PC-9 (cell line): ENCODE data around the gene KCNA5. TPM values are rescaled to one million over a fixed set of nuclear protein-coding genes. Genes with fewer than 3 reads are reported as not detected.

ENCODE experiments used
- BruUV-seq: library from RNA; stranded (reverse); fragments of 400-500 nt; replicated peaks from 2 replicates; lab custom pipeline; 2021; lab: Mats Ljungman, UMichigan
- CTCF ChIA-PET: fragments of 300-600 bp; sonication (Branson Sonifier 250); formaldehyde crosslinking; loops from one replicate; lab custom pipeline; 2022; ENCODE audit warnings: antibody characterized with exemption; lab: Charles Lee
- POLR2A ChIA-PET: fragments of 300-600 bp; sonication (Branson Sonifier 250); formaldehyde crosslinking; loops from one replicate; lab custom pipeline; 2022; ENCODE audit warnings: antibody characterized with exemption; ENCODE audit not compliant: unreplicated experiment; lab: Charles Lee
- DNase-seq, 2 experiments: peaks; one replicate each; pipeline versions ENCODE4 v3.0.0 to v3.0.0-alpha.2; 2015 to 2022; ENCODE audit warnings: mixed read lengths in 1 of 2
- H2AFZ ChIP-seq: fragments of 200-600 bp; sonication (generic); 2 replicates; pipeline ENCODE4 v1.8.1; 2017; ENCODE audit warnings: antibody characterized with exemption
- H3F3A ChIP-seq: fragments of 200-600 bp; sonication (generic); 2 replicates; pipeline ENCODE4 v1.8.1; 2017; ENCODE audit warnings: antibody characterized with exemption, mild to moderate bottlenecking, low read depth; ENCODE audit not compliant: insufficient read depth
- H3K27ac ChIP-seq: fragments of 200-600 bp; sonication (generic); 2 replicates; pipeline ENCODE4 v1.6.1; 2016; ENCODE audit warnings: mixed run types
- H3K27me3 ChIP-seq: fragments of 200-600 bp; sonication (generic); 2 replicates; pipeline ENCODE4 v1.6.1; 2016; ENCODE audit warnings: low read depth, mixed run types; ENCODE audit not compliant: insufficient read depth
- H3K36me3 ChIP-seq: fragments of 200-600 bp; sonication (generic); 2 replicates; pipeline ENCODE4 v1.6.1; 2016; ENCODE audit warnings: low read depth, mixed run types
- H3K4me1 ChIP-seq: fragments of 200-600 bp; sonication (generic); replicated peaks from 2 replicates; pipeline ENCODE4 v1.6.1; 2016; ENCODE audit warnings: mixed run types; ENCODE audit not compliant: insufficient read depth
- H3K4me2 ChIP-seq: fragments of 200-600 bp; sonication (generic); 2 replicates; pipeline ENCODE4 v1.6.1; 2017; ENCODE audit warnings: mixed run types
- H3K4me3 ChIP-seq: fragments of 200-600 bp; sonication (generic); 2 replicates; pipeline ENCODE4 v1.6.1; 2016; ENCODE audit warnings: mixed run types
- H3K79me2 ChIP-seq: fragments of 200-600 bp; sonication (generic); 2 replicates; pipeline ENCODE4 v1.6.1; 2017; ENCODE audit warnings: low read depth, mixed run types
- H3K9me2 ChIP-seq: fragments of 200-600 bp; sonication (generic); 2 replicates; pipeline ENCODE4 v1.8.1; 2017; ENCODE audit warnings: mild to moderate bottlenecking; ENCODE audit not compliant: insufficient read depth
- H3K9me3 ChIP-seq: fragments of 200-600 bp; sonication (generic); 2 replicates; pipeline ENCODE4 v1.8.1; 2016; ENCODE audit warnings: low read depth; ENCODE audit not compliant: insufficient read depth
- H4K20me1 ChIP-seq: fragments of 200-600 bp; sonication (generic); 2 replicates; pipeline ENCODE4 v1.8.1; 2017; ENCODE audit not compliant: insufficient read depth
- EZH2 ChIP-seq: fragments of 200-600 bp; sonication (generic); IDR thresholded peaks from 2 replicates; pipeline ENCODE4 v1.8.0; 2017; ENCODE audit warnings: antibody characterized with exemption, low read depth
- intact Hi-C: fragments of 100-400 bp; cut with micrococcal nuclease; formaldehyde crosslinking; loops from one replicate; pipeline ENCODE4 v1.10.0; 2022; ENCODE audit not compliant: unreplicated experiment
- total RNA-seq: library from RNA; stranded (reverse); gene quantifications from 2 replicates; pipeline ENCODE4 v1.2.3, GENCODE V29; 2021
- TF ChIP-seq, protein P1 (sequence below): fragments of 200-600 bp; sonication (generic); conservative IDR thresholded peaks from 2 replicates; pipeline ENCODE4 v1.6.1; 2017; ENCODE audit warnings: mixed run types, antibody characterized with exemption, mild to moderate bottlenecking, moderate library complexity

The KCNA5 gene
- total RNA-seq, 1 experiment from 2014 or later = not detected

DNA sequence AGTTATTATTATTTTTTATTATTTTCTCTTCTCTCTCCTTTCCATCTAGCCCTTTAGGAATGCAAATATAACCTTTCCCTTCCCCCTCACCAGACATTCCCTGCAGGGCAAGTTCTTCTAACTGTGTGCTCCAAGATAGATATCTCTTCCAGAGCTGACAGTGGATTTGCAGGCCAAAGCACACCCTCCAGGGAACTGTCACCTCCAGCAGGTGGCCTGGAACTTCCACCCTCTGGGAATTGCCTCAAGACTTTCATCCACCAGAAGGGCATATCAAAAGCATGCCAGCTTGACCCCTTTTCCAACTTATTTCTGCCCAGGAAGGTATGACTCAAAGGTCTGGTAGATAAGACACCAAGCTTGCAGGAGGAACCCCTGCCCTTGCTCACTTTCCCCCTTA is 13.6 kb upstream of the KCNA5 start:
- no peak overlapping the region for H3K27ac ChIP-seq
- no peaks in the 10 kb centered on the region for H3F3A ChIP-seq
- TF ChIP-seq, protein P1, sequence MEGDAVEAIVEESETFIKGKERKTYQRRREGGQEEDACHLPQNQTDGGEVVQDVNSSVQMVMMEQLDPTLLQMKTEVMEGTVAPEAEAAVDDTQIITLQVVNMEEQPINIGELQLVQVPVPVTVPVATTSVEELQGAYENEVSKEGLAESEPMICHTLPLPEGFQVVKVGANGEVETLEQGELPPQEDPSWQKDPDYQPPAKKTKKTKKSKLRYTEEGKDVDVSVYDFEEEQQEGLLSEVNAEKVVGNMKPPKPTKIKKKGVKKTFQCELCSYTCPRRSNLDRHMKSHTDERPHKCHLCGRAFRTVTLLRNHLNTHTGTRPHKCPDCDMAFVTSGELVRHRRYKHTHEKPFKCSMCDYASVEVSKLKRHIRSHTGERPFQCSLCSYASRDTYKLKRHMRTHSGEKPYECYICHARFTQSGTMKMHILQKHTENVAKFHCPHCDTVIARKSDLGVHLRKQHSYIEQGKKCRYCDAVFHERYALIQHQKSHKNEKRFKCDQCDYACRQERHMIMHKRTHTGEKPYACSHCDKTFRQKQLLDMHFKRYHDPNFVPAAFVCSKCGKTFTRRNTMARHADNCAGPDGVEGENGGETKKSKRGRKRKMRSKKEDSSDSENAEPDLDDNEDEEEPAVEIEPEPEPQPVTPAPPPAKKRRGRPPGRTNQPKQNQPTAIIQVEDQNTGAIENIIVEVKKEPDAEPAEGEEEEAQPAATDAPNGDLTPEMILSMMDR = no peak
- TF ChIP-seq EZH2 = no peak
- ChIA-PET POLR2A (no interaction called here), CTCF (no interaction called here)
- H3K9me3 ChIP-seq = no peaks in the 10 kb centered on the region
- H3K4me3 ChIP-seq = no peak overlapping the region
- BruUV-seq = no TSS peak
- H3K36me3 ChIP-seq = no peaks in the 10 kb centered on the region
- peaks cover 53% of the 10 kb centered on the region for H3K27me3 ChIP-seq
- no peak overlapping the region for H3K4me2 ChIP-seq
- no peaks in the 10 kb centered on the region for H3K9me2 ChIP-seq
- H4K20me1 ChIP-seq = no peaks in the 10 kb centered on the region
- no peaks in the 10 kb centered on the region for H3K79me2 ChIP-seq
- H2AFZ ChIP-seq = no peak overlapping the region
- intact Hi-C loops = no loop called here
- H3K4me1 ChIP-seq = no peaks in the 10 kb centered on the region
- no peak for DNase-seq

DNA sequence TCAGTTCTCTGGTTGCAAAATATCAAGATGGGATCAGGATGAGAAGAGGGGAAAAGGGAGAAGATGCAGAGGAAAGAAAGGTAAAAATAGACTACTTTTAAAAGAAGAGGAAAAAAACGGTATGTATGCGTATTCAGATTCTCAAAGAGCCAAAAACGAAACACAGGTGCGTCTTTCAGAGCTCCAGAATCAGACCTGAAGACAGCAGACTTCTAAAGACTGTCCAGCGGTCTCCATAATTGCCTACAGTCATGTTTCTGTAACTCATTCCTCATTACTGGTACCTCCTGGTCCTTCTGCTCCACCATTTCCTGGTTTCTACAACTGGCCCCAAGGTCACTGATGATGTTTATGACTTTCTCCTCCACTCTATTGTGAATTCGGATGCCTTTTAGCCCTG is 12.4 kb upstream of the KCNA5 start:
- intact Hi-C loops = no loop called here
- Histone ChIP-seq H3K4me1 (no peaks in the 10 kb centered on the region), H3K4me3 (no peak overlapping the region), H3K27me3 (peaks cover 59% of the 10 kb centered on the region), H3K9me3 (no peaks in the 10 kb centered on the region), H3K27ac (no peak overlapping the region), H2AFZ (no peak overlapping the region), H4K20me1 (no peaks in the 10 kb centered on the region), H3F3A (no peaks in the 10 kb centered on the region), H3K79me2 (no peaks in the 10 kb centered on the region), H3K9me2 (no peaks in the 10 kb centered on the region), H3K36me3 (no peaks in the 10 kb centered on the region), H3K4me2 (no peak overlapping the region)
- no peak for DNase-seq
- TF ChIP-seq, protein P1 = no peak
- TF ChIP-seq EZH2 = no peak
- CTCF ChIA-PET = no interaction called here
- POLR2A ChIA-PET = no interaction called here
- no TSS peak for BruUV-seq

DNA sequence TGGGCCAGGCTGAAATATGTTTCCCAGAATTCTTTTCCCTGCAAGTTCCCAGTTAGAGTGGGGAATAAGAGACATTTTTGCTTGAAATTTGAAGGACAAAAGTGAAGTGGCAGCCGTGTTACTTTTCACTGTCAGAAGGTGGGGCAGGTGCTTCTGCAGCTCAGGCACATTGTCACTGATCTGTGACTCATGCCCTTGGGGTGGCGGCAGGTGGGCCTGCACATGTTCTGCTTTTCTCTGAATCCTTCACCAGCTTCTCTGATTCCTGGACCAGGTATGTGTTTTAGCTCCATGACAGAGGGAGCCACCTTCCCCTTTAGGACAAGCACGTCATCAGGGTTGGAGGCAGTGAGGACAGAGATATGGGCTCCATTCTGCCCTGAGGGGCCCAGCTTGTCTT is 11.7 kb upstream of the KCNA5 start:
- Histone ChIP-seq H2AFZ (no peak overlapping the region), H3K4me1 (no peaks in the 10 kb centered on the region), H3K36me3 (no peaks in the 10 kb centered on the region), H4K20me1 (no peaks in the 10 kb centered on the region), H3K9me2 (no peaks in the 10 kb centered on the region), H3K4me3 (no peak overlapping the region), H3K4me2 (no peak overlapping the region), H3K27ac (no peak overlapping the region), H3K9me3 (no peaks in the 10 kb centered on the region), H3K27me3 (peaks cover 66% of the 10 kb centered on the region), H3F3A (no peaks in the 10 kb centered on the region), H3K79me2 (no peaks in the 10 kb centered on the region)
- no peak for TF ChIP-seq EZH2
- TF ChIP-seq, protein P1 = no peak
- no peak for DNase-seq
- POLR2A ChIA-PET = no interaction called here
- CTCF ChIA-PET = no interaction called here
- intact Hi-C loops = no loop called here
- no TSS peak for BruUV-seq
